Chondrocyte (in vitro differentiated cells): ENCODE measurements around the gene BCAS4. TPM values are rescaled to one million over a fixed set of nuclear protein-coding genes. Genes with fewer than 3 reads are reported as not detected.
A peak's percentile ranks its signal among the peaks of the same experiment; 100 is the strongest.
"Not testable (repeated sequence)": the region's sequence is repeated elsewhere in the genome, so short reads cannot be mapped to it uniquely, and the experiment has no call there.

Experiments
- DNase-seq: peaks from one replicate; pipeline ENCODE4 v3.0.0; 2021; ENCODE audit warnings: mixed read lengths, low spot score
- H3K27ac Mint-ChIP-seq: one replicate; pipeline ENCODE4 v1.8.0; 2021; ENCODE audit warnings: mild to moderate bottlenecking, moderate library complexity, mixed read lengths; ENCODE audit not compliant: unreplicated experiment
- H3K27me3 Mint-ChIP-seq: 2 replicates; pipeline ENCODE4 v1.8.0; 2021; ENCODE audit warnings: low read depth, mixed read lengths
- H3K36me3 Mint-ChIP-seq: 2 replicates; pipeline ENCODE4 v1.8.0; 2021; ENCODE audit warnings: low read depth, mixed read lengths
- H3K4me1 Mint-ChIP-seq: 2 replicates; pipeline ENCODE4 v1.8.0; 2021; ENCODE audit warnings: low read depth, mild to moderate bottlenecking, mixed read lengths
- H3K4me3 Mint-ChIP-seq: one replicate; pipeline ENCODE4 v1.8.0; 2021; ENCODE audit warnings: mild to moderate bottlenecking, moderate library complexity, mixed read lengths; ENCODE audit not compliant: unreplicated experiment
- H3K9me3 Mint-ChIP-seq: 2 replicates; pipeline ENCODE4 v1.8.0; 2021; ENCODE audit warnings: low read depth, mixed read lengths
- total RNA-seq: library from RNA; stranded (reverse); gene quantifications from 3 replicates; pipeline ENCODE4 v1.2.1, GENCODE V29; 2021
- TF ChIP-seq, protein P1 (sequence below): fragments of 200-600 bp; sonication (generic); IDR thresholded peaks from 2 replicates; pipeline ENCODE4 v1.5.0; 2021; ENCODE audit warnings: antibody characterized with exemption, mild to moderate bottlenecking, moderate library complexity

BCAS4 gene
- total RNA-seq, 1 donor from 2014 or later = 7.6 TPM

- Mint-ChIP-seq H3K27ac (no peak overlapping the region), H3K4me1 (peaks cover 23% of the 10 kb centered on the region), H3K4me3 (no peak overlapping the region), H3K27me3 (no peaks in the 10 kb centered on the region), H3K9me3 (no peaks in the 10 kb centered on the region), H3K36me3 (no peaks in the 10 kb centered on the region)
- no peak for DNase-seq
- TF ChIP-seq, protein P1, sequence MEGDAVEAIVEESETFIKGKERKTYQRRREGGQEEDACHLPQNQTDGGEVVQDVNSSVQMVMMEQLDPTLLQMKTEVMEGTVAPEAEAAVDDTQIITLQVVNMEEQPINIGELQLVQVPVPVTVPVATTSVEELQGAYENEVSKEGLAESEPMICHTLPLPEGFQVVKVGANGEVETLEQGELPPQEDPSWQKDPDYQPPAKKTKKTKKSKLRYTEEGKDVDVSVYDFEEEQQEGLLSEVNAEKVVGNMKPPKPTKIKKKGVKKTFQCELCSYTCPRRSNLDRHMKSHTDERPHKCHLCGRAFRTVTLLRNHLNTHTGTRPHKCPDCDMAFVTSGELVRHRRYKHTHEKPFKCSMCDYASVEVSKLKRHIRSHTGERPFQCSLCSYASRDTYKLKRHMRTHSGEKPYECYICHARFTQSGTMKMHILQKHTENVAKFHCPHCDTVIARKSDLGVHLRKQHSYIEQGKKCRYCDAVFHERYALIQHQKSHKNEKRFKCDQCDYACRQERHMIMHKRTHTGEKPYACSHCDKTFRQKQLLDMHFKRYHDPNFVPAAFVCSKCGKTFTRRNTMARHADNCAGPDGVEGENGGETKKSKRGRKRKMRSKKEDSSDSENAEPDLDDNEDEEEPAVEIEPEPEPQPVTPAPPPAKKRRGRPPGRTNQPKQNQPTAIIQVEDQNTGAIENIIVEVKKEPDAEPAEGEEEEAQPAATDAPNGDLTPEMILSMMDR = no peak
These were observed 35.9 kb upstream of the BCAS4 start for GRCh38 chr20:50758992-50759391.

DNA sequence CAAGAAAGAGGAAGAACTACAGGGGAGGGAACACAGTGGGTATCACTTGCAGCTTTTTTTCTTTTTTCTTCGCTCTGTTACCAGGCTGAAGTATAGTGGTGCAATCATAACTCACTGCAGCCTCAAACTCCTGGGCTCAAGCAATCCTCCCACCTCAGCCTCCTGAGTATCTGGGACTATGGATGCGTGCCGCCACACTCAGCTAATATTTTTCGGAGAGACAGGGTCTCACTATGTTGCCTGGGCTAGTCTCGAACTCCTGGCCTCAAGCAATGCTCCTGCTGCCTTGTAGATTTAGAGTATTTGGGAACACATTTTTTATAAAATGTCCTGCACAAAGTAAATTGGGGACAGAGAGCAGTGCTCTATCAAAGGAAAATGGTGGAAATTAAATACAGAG is 35.2 kb upstream of the BCAS4 start:
- no peaks in the 10 kb centered on the region for H3K27me3 Mint-ChIP-seq
- TF ChIP-seq, protein P1 = no peak
- H3K4me1 Mint-ChIP-seq = peaks cover 23% of the 10 kb centered on the region
- no peak overlapping the region for H3K27ac Mint-ChIP-seq
- no peak for DNase-seq
- H3K9me3 Mint-ChIP-seq = no peaks in the 10 kb centered on the region
- H3K4me3 Mint-ChIP-seq = no peak overlapping the region
- no peaks in the 10 kb centered on the region for H3K36me3 Mint-ChIP-seq

DNA sequence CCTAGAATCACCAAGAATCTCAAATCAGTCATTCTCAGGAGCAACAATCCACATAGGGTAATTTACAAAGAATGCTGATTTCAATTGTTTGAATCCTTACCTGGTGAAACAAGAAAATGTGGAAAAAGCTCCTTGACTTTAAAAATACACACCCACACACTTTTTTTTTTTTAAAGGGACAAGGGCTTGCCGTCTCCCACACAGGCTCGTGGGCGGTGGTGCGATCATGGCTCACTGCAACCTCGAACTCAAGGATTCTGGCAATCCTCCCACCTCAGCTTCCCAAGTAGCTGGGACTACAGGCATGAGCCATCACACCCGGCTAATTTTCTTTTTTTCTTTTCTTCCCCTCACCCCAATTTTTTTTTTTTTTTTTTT is 32.8 kb upstream of the BCAS4 start:
- H3K9me3 Mint-ChIP-seq = no peaks in the 10 kb centered on the region
- no peak for DNase-seq
- H3K27ac Mint-ChIP-seq = peak overlapping the region; percentile 67
- H3K27me3 Mint-ChIP-seq = no peaks in the 10 kb centered on the region
- TF ChIP-seq, protein P1 = no peak
- no peaks in the 10 kb centered on the region for H3K36me3 Mint-ChIP-seq
- no peak overlapping the region for H3K4me3 Mint-ChIP-seq
- H3K4me1 Mint-ChIP-seq = peaks cover 27% of the 10 kb centered on the region

GRCh38 chr20:50762435-50763220 is 32.2 kb upstream of the BCAS4 start:
- Mint-ChIP-seq H3K4me3 (no peak overlapping the region), H3K27ac (peak overlapping the region; percentile 67), H3K36me3 (no peaks in the 10 kb centered on the region), H3K4me1 (peaks cover 31% of the 10 kb centered on the region), H3K27me3 (no peaks in the 10 kb centered on the region), H3K9me3 (no peaks in the 10 kb centered on the region)
- TF ChIP-seq, protein P1 = no peak
- no peak for DNase-seq

DNA sequence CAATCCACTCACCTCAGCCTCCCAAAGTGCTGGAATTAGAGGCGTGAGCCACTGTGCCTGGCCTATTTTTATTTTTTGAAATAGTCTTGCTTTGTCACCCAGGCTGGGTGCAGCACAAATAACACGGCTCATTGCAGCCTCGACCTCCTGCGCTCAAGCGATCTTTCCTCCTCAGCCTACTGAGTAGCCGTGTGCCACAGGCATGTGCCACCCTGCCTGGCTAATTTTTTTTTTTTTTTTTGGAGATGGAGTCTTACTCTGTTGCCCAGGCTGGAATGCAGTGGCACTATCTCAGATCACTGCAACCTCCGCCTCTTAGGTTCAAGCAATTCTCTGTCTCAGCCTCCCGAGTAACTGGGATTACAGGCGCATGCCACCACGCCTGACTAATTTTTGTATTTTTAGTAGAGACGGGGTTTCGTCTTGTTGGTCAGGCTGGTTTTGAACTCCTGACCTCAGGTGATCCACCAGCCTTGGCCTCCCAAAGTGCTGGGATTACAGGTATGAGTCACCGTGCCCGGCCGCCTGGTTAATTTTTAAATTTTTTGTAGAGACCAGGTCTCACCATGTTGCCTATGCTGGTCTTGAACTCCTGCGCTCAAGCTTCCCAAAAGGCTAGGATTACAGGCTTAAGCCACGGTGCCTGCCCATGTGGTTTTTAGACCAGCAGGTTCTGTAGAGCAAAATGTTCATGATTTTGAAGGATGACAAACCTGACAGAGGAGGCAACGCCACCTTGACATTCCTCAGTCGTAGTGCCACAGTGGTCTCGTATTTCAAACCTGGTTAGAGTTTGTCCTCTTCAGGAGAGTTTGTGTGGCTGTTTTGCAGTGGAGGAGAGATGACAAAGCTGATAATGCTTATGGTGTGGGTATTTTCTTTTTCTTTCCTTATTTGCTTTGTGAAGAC is 31.1 kb upstream of the BCAS4 start:
- not testable (repeated sequence) for H3K36me3 Mint-ChIP-seq, DNase-seq, H3K27ac Mint-ChIP-seq, H3K27me3 Mint-ChIP-seq, H3K9me3 Mint-ChIP-seq, H3K4me3 Mint-ChIP-seq
- peaks cover 31% of the 10 kb centered on the region for H3K4me1 Mint-ChIP-seq

GRCh38 chr20:50765251-50765650 is 29.6 kb upstream of the BCAS4 start:
- H3K4me3 Mint-ChIP-seq, H3K27ac Mint-ChIP-seq, H3K36me3 Mint-ChIP-seq, H3K9me3 Mint-ChIP-seq, DNase-seq, H3K27me3 Mint-ChIP-seq: not testable (repeated sequence)
- H3K4me1 Mint-ChIP-seq = peaks cover 31% of the 10 kb centered on the region
